HUES48 (cell line): Measurements from ENCODE around the gene PIGC.
A peak's percentile ranks its signal among the peaks of the same experiment; 100 is the strongest.

Experiments
- H3K27ac ChIP-seq: one replicate; pipeline ENCODE4 v1.7.0; 2013; ENCODE audit warnings: low read depth, low read length, inconsistent platforms
- H3K27me3 ChIP-seq: 2 replicates; pipeline ENCODE4 v1.6.1; 2013; ENCODE audit warnings: mild to moderate bottlenecking, low read length; ENCODE audit not compliant: control insufficient read depth, insufficient read depth
- H3K36me3 ChIP-seq: 2 replicates; pipeline ENCODE4 v1.6.1; 2013; ENCODE audit warnings: low read length; ENCODE audit not compliant: control insufficient read depth, insufficient read depth
- H3K4me1 ChIP-seq: 2 replicates; pipeline ENCODE4 v1.6.1; 2013; ENCODE audit warnings: mild to moderate bottlenecking, low read length; ENCODE audit not compliant: control insufficient read depth, insufficient read depth
- H3K4me3 ChIP-seq: 2 replicates; pipeline ENCODE4 v1.5.1; 2013; ENCODE audit warnings: mild to moderate bottlenecking, low read depth, low read length
- H3K9ac ChIP-seq: 2 replicates; pipeline ENCODE4 v1.6.1; 2013; ENCODE audit warnings: mild to moderate bottlenecking, low read depth, low read length, moderate library complexity
- H3K9me3 ChIP-seq: 2 replicates; pipeline ENCODE4 v1.6.1; 2013; ENCODE audit warnings: low read length; ENCODE audit not compliant: control insufficient read depth, insufficient read depth

Gene PIGC

GRCh38 chr1:172466795-172467407 lies 23.0 kb upstream of the PIGC start:
- no peak overlapping the region for H3K4me3 ChIP-seq
- H3K9ac ChIP-seq = no peak overlapping the region
- H3K9me3 ChIP-seq = no peaks in the 10 kb centered on the region
- H3K36me3 ChIP-seq = no peaks in the 10 kb centered on the region
- no peaks in the 10 kb centered on the region for H3K4me1 ChIP-seq
- H3K27me3 ChIP-seq = no peaks in the 10 kb centered on the region
- H3K27ac ChIP-seq = no peak overlapping the region

GRCh38 chr1:172465617-172466016 lies 21.7 kb upstream of the PIGC start:
- H3K9ac ChIP-seq = no peak overlapping the region
- no peaks in the 10 kb centered on the region for H3K36me3 ChIP-seq
- H3K27ac ChIP-seq = no peak overlapping the region

GRCh38 chr1:172460887-172461315 lies 17.0 kb upstream of the PIGC start:
- H3K27ac ChIP-seq = peak overlapping the region; percentile 16
- no peaks in the 10 kb centered on the region for H3K27me3 ChIP-seq

More at GRCh38 chr1:172465617-172466016, 21.7 kb upstream of the PIGC start:
- H3K27me3 ChIP-seq = no peaks in the 10 kb centered on the region
- H3K4me1 ChIP-seq = peaks cover 10% of the 10 kb centered on the region
- H3K4me3 ChIP-seq = no peak overlapping the region
- no peaks in the 10 kb centered on the region for H3K9me3 ChIP-seq

GRCh38 chr1:172460177-172460576 lies 16.3 kb upstream of the PIGC start:
- no peak overlapping the region for H3K9ac ChIP-seq
- no peaks in the 10 kb centered on the region for H3K9me3 ChIP-seq
- H3K27ac ChIP-seq = no peak overlapping the region
- H3K27me3 ChIP-seq = no peaks in the 10 kb centered on the region
- no peaks in the 10 kb centered on the region for H3K36me3 ChIP-seq
- H3K4me3 ChIP-seq = no peak overlapping the region
- H3K4me1 ChIP-seq = peaks cover 11% of the 10 kb centered on the region

More at GRCh38 chr1:172460887-172461315, 17.0 kb upstream of the PIGC start:
- no peak overlapping the region for H3K9ac ChIP-seq
- no peaks in the 10 kb centered on the region for H3K36me3 ChIP-seq
- H3K9me3 ChIP-seq = no peaks in the 10 kb centered on the region
- peaks cover 11% of the 10 kb centered on the region for H3K4me1 ChIP-seq
- H3K4me3 ChIP-seq = no peak overlapping the region

- Histone ChIP-seq H3K9ac (no peak overlapping the region), H3K4me3 (no peak overlapping the region), H3K27ac (no peak overlapping the region), H3K4me1 (peaks cover 11% of the 10 kb centered on the region), H3K9me3 (no peaks in the 10 kb centered on the region), H3K27me3 (no peaks in the 10 kb centered on the region), H3K36me3 (no peaks in the 10 kb centered on the region)
These were observed 13.7 kb upstream of the PIGC start for GRCh38 chr1:172457479-172458130.

GRCh38 chr1:172456344-172456769 lies 12.5 kb upstream of the PIGC start:
- H3K27me3 ChIP-seq = no peaks in the 10 kb centered on the region
- H3K4me1 ChIP-seq = peaks cover 9% of the 10 kb centered on the region
- H3K9ac ChIP-seq = no peak overlapping the region
- H3K36me3 ChIP-seq = no peaks in the 10 kb centered on the region
- no peaks in the 10 kb centered on the region for H3K9me3 ChIP-seq
- H3K4me3 ChIP-seq = no peak overlapping the region
- H3K27ac ChIP-seq = no peak overlapping the region

- Histone ChIP-seq H3K36me3 (no peaks in the 10 kb centered on the region), H3K27ac (no peak overlapping the region), H3K4me1 (no peaks in the 10 kb centered on the region; the same call in 1 of the 2 replicates), H3K9ac (no peak overlapping the region), H3K27me3 (no peaks in the 10 kb centered on the region), H3K4me3 (no peak overlapping the region), H3K9me3 (no peaks in the 10 kb centered on the region)
These were observed 11.6 kb upstream of the PIGC start for GRCh38 chr1:172455451-172455850.

GRCh38 chr1:172453607-172454006 lies 9.7 kb upstream of the PIGC start:
- H3K4me3 ChIP-seq = no peak overlapping the region
- H3K27ac ChIP-seq = no peak overlapping the region
- no peaks in the 10 kb centered on the region for H3K27me3 ChIP-seq
- H3K4me1 ChIP-seq = no peaks in the 10 kb centered on the region
- no peak overlapping the region for H3K9ac ChIP-seq
- no peaks in the 10 kb centered on the region for H3K9me3 ChIP-seq
- H3K36me3 ChIP-seq = no peaks in the 10 kb centered on the region

- Histone ChIP-seq H3K9me3 (no peaks in the 10 kb centered on the region), H3K9ac (no peak overlapping the region), H3K4me1 (no peaks in the 10 kb centered on the region), H3K27me3 (no peaks in the 10 kb centered on the region), H3K27ac (no peak overlapping the region), H3K36me3 (no peaks in the 10 kb centered on the region), H3K4me3 (no peak overlapping the region)
These were observed 9.3 kb upstream of the PIGC start for GRCh38 chr1:172453153-172453545.

GRCh38 chr1:172452536-172453152 lies 8.8 kb upstream of the PIGC start:
- Histone ChIP-seq H3K4me1 (no peaks in the 10 kb centered on the region), H3K36me3 (no peaks in the 10 kb centered on the region), H3K27me3 (no peaks in the 10 kb centered on the region), H3K9ac (no peak overlapping the region), H3K9me3 (no peaks in the 10 kb centered on the region), H3K4me3 (no peak overlapping the region), H3K27ac (no peak overlapping the region)

GRCh38 chr1:172451002-172451443 lies 7.2 kb upstream of the PIGC start:
- no peak overlapping the region for H3K9ac ChIP-seq
- H3K36me3 ChIP-seq = no peaks in the 10 kb centered on the region
- no peak overlapping the region for H3K27ac ChIP-seq
- no peaks in the 10 kb centered on the region for H3K9me3 ChIP-seq
- no peaks in the 10 kb centered on the region for H3K4me1 ChIP-seq
- no peak overlapping the region for H3K4me3 ChIP-seq
- no peaks in the 10 kb centered on the region for H3K27me3 ChIP-seq
